WTC11 (cell line): Measurements from ENCODE around the gene KRT76. TPM values are rescaled to one million over a fixed set of nuclear protein-coding genes. Genes with fewer than 3 reads are reported as not detected.

ENCODE experiments used
- ATAC-seq: fragments of 200-7000 bp; cut with Tn5 transposase; 2 replicates; pipeline ENCODE4 v1.10.0; 2021; ENCODE audit warnings: mild to moderate bottlenecking, moderate library complexity
- CTCF ChIA-PET: fragments of 300-600 bp; sonication (Branson Sonifier 250); formaldehyde crosslinking; loops from one replicate; lab custom pipeline; 2021; ENCODE audit warnings: antibody characterized with exemption; lab: Charles Lee
- POLR2A ChIA-PET: fragments of 350-600 bp; sonication (Branson Sonifier 250); formaldehyde crosslinking; loops from one replicate; lab custom pipeline; 2021; ENCODE audit warnings: antibody characterized with exemption; lab: Charles Lee
- DNase-seq: peaks from one replicate; pipeline ENCODE4 v3.0.0; 2021; ENCODE audit warnings: low spot score
- H3K27ac Mint-ChIP-seq: 2 replicates; pipeline ENCODE4 v1.8.0; 2021; ENCODE audit warnings: mixed read lengths
- H3K27me3 Mint-ChIP-seq: 2 replicates; pipeline ENCODE4 v1.8.0; 2021; ENCODE audit warnings: low read depth, mild to moderate bottlenecking, moderate library complexity, mixed read lengths
- H3K36me3 Mint-ChIP-seq: 2 replicates; pipeline ENCODE4 v1.8.0; 2021; ENCODE audit warnings: mixed read lengths
- H3K4me1 Mint-ChIP-seq: 2 replicates; pipeline ENCODE4 v1.8.0; 2022; ENCODE audit warnings: mixed read lengths
- H3K4me3 Mint-ChIP-seq: 2 replicates; pipeline ENCODE4 v1.8.0; 2021; ENCODE audit warnings: mild to moderate bottlenecking, moderate library complexity, mixed read lengths
- H3K9me3 Mint-ChIP-seq: 2 replicates; pipeline ENCODE4 v1.8.0; 2021; ENCODE audit warnings: mixed read lengths
- ATF1 ChIP-seq: sonication (generic); formaldehyde crosslinking; IDR thresholded peaks from 2 replicates; pipeline ENCODE4 v1.8.1; 2023; ENCODE audit warnings: mild to moderate bottlenecking, moderate library complexity, missing genetic modification reagents
- ATF2 ChIP-seq: sonication (generic); formaldehyde crosslinking; IDR thresholded peaks from 2 replicates; pipeline ENCODE4 v1.8.1; 2022; ENCODE audit warnings: low read depth, missing genetic modification reagents, borderline replicate concordance
- CBFB ChIP-seq: sonication (generic); formaldehyde crosslinking; IDR thresholded peaks from 2 replicates; pipeline ENCODE4 v1.8.1; 2022; ENCODE audit warnings: mild to moderate bottlenecking, low read depth, missing genetic modification reagents
- CREM ChIP-seq: sonication (generic); formaldehyde crosslinking; IDR thresholded peaks from 2 replicates; pipeline ENCODE4 v1.8.1; 2022; ENCODE audit warnings: mild to moderate bottlenecking, missing genetic modification reagents, moderate library complexity
- E2F5 ChIP-seq: sonication (generic); formaldehyde crosslinking; IDR thresholded peaks from 2 replicates; pipeline ENCODE4 v1.8.1; 2022; ENCODE audit warnings: mild to moderate bottlenecking, moderate library complexity, missing genetic modification reagents
- GRHL2 ChIP-seq: fragments of 250-450 bp; sonication (Bioruptor Pico); IDR thresholded peaks from 2 replicates; pipeline ENCODE4 v1.8.0; 2022; ENCODE audit warnings: mild to moderate bottlenecking, moderate library complexity; ENCODE audit not compliant: insufficient replicate concordance, severe bottlenecking
- MXD4 ChIP-seq: fragments of 250-450 bp; sonication (Bioruptor Pico); IDR thresholded peaks from 2 replicates; pipeline ENCODE4 v1.8.0; 2021; ENCODE audit warnings: mild to moderate bottlenecking, moderate library complexity, borderline replicate concordance
- MYBL2 ChIP-seq: sonication (generic); formaldehyde crosslinking; IDR thresholded peaks from 2 replicates; pipeline ENCODE4 v1.8.1; 2023; ENCODE audit warnings: mild to moderate bottlenecking, moderate library complexity, missing genetic modification reagents
- OVOL2 ChIP-seq: fragments of 250-450 bp; sonication (Bioruptor Pico); IDR thresholded peaks from 2 replicates; pipeline ENCODE4 v1.9.0; 2021; ENCODE audit warnings: mild to moderate bottlenecking, borderline replicate concordance
- PRDM15 ChIP-seq: sonication (generic); formaldehyde crosslinking; IDR thresholded peaks from 2 replicates; pipeline ENCODE4 v1.8.0; 2022; ENCODE audit warnings: missing genetic modification reagents
- PRRX2 ChIP-seq: fragments of 250-450 bp; sonication (Bioruptor Pico); IDR thresholded peaks from 2 replicates; pipeline ENCODE4 v1.8.0; 2021; ENCODE audit warnings: mild to moderate bottlenecking
- RORB ChIP-seq: fragments of 250-450 bp; sonication (Bioruptor Pico); IDR thresholded peaks from 2 replicates; pipeline ENCODE4 v1.9.0; 2021; ENCODE audit warnings: mild to moderate bottlenecking
- ZNF138 ChIP-seq: sonication (generic); formaldehyde crosslinking; conservative IDR thresholded peaks from 2 replicates; pipeline ENCODE4 v1.8.1; 2022; ENCODE audit warnings: mild to moderate bottlenecking, moderate library complexity, missing genetic modification reagents
- ZNF232 ChIP-seq: sonication (generic); formaldehyde crosslinking; IDR thresholded peaks from 2 replicates; pipeline ENCODE4 v1.8.0; 2022; ENCODE audit warnings: mild to moderate bottlenecking, missing genetic modification reagents
- ZNF263 ChIP-seq: sonication (generic); formaldehyde crosslinking; IDR thresholded peaks from 2 replicates; pipeline ENCODE4 v1.8.1; 2022; ENCODE audit warnings: low read depth, mild to moderate bottlenecking, moderate library complexity, missing genetic modification reagents
- ZNF396 ChIP-seq: fragments of 250-450 bp; sonication (Bioruptor Pico); IDR thresholded peaks from 2 replicates; pipeline ENCODE4 v1.8.0; 2021; ENCODE audit warnings: mild to moderate bottlenecking, moderate library complexity, borderline replicate concordance
- total RNA-seq: library from RNA; stranded (reverse); gene quantifications from 3 replicates; pipeline ENCODE4 v1.2.3, GENCODE V29; 2021
- TF ChIP-seq, protein P1 (sequence below): sonication (generic); formaldehyde crosslinking; IDR thresholded peaks from 2 replicates; pipeline ENCODE4 v1.8.0; 2022; ENCODE audit warnings: mild to moderate bottlenecking, missing genetic modification reagents
- TF ChIP-seq, protein P2 (sequence below): sonication (generic); formaldehyde crosslinking; IDR thresholded peaks from 2 replicates; pipeline ENCODE4 v1.8.0; 2022; ENCODE audit warnings: mild to moderate bottlenecking, missing genetic modification reagents
- TF ChIP-seq, protein P3 (sequence below): sonication (generic); formaldehyde crosslinking; IDR thresholded peaks from 2 replicates; pipeline ENCODE4 v1.8.1; 2023; ENCODE audit warnings: mild to moderate bottlenecking, missing genetic modification reagents, moderate library complexity

The KRT76 gene
- total RNA-seq, 1 experiment from 2014 or later, result not detected

DNA sequence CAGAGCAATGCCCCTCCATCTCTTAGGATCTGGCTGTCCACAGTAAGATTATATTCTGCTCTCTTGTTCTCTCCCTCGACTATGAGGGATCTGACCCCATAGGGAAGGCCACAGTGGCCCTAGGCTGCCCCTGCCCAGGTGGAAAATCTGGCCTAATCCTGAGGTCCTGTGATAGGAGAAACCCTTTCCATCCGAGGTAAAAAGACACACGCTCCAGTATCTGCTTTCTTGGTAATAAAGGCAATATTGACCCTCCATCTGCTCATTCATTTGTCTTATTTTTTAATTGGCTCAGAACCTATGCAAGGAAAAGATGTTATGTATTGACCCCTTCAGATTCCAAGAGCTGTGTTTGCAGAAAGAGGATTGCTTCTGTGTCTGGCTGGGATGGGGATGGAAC is 9.7 kb downstream of the KRT76 start:
- peaks cover 8% of the 10 kb centered on the region for H3K27me3 Mint-ChIP-seq
- H3K36me3 Mint-ChIP-seq, result peaks cover 3% of the 10 kb centered on the region; the same call in 1 of the 2 replicates
- H3K9me3 Mint-ChIP-seq, result peaks cover 8% of the 10 kb centered on the region
- DNase-seq, result no peak
- TF ChIP-seq, protein P1, sequence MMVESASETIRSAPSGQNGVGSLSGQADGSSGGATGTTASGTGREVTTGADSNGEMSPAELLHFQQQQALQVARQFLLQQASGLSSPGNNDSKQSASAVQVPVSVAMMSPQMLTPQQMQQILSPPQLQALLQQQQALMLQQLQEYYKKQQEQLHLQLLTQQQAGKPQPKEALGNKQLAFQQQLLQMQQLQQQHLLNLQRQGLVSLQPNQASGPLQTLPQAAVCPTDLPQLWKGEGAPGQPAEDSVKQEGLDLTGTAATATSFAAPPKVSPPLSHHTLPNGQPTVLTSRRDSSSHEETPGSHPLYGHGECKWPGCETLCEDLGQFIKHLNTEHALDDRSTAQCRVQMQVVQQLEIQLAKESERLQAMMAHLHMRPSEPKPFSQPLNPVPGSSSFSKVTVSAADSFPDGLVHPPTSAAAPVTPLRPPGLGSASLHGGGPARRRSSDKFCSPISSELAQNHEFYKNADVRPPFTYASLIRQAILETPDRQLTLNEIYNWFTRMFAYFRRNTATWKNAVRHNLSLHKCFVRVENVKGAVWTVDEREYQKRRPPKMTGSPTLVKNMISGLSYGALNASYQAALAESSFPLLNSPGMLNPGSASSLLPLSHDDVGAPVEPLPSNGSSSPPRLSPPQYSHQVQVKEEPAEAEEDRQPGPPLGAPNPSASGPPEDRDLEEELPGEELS (CRISPR knock-in tag), result no peak
- no peak for TF ChIP-seq ZNF396 (CRISPR knock-in tag)
- TF ChIP-seq PRRX2 (CRISPR knock-in tag), result no peak
- TF ChIP-seq, protein P2, sequence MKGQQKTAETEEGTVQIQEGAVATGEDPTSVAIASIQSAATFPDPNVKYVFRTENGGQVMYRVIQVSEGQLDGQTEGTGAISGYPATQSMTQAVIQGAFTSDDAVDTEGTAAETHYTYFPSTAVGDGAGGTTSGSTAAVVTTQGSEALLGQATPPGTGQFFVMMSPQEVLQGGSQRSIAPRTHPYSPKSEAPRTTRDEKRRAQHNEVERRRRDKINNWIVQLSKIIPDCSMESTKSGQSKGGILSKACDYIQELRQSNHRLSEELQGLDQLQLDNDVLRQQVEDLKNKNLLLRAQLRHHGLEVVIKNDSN, result no peak
- TF ChIP-seq ZNF232 (CRISPR knock-in tag), result no peak
- no peak for TF ChIP-seq ZNF138 (CRISPR knock-in tag)
- TF ChIP-seq CBFB, result no peak
- TF ChIP-seq ATF2 (CRISPR knock-in tag), result no peak
- TF ChIP-seq CREM (CRISPR knock-in tag), result no peak
- TF ChIP-seq, protein P3, sequence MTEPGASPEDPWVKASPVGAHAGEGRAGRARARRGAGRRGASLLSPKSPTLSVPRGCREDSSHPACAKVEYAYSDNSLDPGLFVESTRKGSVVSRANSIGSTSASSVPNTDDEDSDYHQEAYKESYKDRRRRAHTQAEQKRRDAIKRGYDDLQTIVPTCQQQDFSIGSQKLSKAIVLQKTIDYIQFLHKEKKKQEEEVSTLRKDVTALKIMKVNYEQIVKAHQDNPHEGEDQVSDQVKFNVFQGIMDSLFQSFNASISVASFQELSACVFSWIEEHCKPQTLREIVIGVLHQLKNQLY, result no peak
- TF ChIP-seq MXD4, result no peak
- TF ChIP-seq MYBL2 (CRISPR knock-in tag), result no peak
- no peak for TF ChIP-seq GRHL2
- no peak for TF ChIP-seq ZNF263 (CRISPR knock-in tag)
- TF ChIP-seq ATF1, result no peak
- no peak for TF ChIP-seq OVOL2 (CRISPR knock-in tag)
- TF ChIP-seq PRDM15 (CRISPR knock-in tag), result no peak
- no peak for TF ChIP-seq RORB (CRISPR knock-in tag)
- no peak for TF ChIP-seq E2F5 (CRISPR knock-in tag)
- TF ChIP-seq, all 79 proteins: peak for 0
- ChIA-PET CTCF (no interaction called here), POLR2A (no interaction called here)
- no peaks in the 10 kb centered on the region for H3K4me1 Mint-ChIP-seq
- no peak for ATAC-seq
- no peak overlapping the region for H3K27ac Mint-ChIP-seq
- no peak overlapping the region for H3K4me3 Mint-ChIP-seq
